ENCODE data around the gene PLA2G5.

GRCh38 chr1:20047096-20047495 is 22.9 kb upstream of the PLA2G5 start:
- TF ChIP-seq POLR2AphosphoS5 (IDR thresholded peaks at IDR 0.05; ENCODE audit: low read depth, low read length) (no peak), POLR2A (IDR thresholded peaks at IDR 0.05; ENCODE audit: low read depth, low read length) (no peak), TAF1 (IDR thresholded peaks at IDR 0.05; ENCODE audit: borderline replicate concordance, low read depth, low read length) (no peak)

Measured in GM12892 (cell line).